NB4 (cell line): Measurements from ENCODE around the gene MAK.

Experiments used
- DNase-seq: peaks from one replicate; pipeline ENCODE4 v3.0.0; 2010; ENCODE audit warnings: low read depth
- H3K4me3 ChIP-seq: one replicate; pipeline ENCODE4 v1.5.1; 2011; ENCODE audit warnings: mild to moderate bottlenecking, low read depth, low read length, moderate library complexity
- CTCF ChIP-seq: IDR thresholded peaks from one replicate; pipeline ENCODE4 v1.5.1; 2012; ENCODE audit warnings: low read depth, low read length
- MAX ChIP-seq: IDR thresholded peaks from 2 replicates; pipeline ENCODE4 v1.6.1; 2011; ENCODE audit warnings: low read depth, low read length
- MYC ChIP-seq: IDR thresholded peaks from 2 replicates; pipeline ENCODE4 v1.6.1; 2011; ENCODE audit warnings: low read depth, low read length
- POLR2A ChIP-seq: IDR thresholded peaks from 2 replicates; pipeline ENCODE4 v1.6.1; 2011; ENCODE audit warnings: mild to moderate bottlenecking; ENCODE audit not compliant: insufficient read length; ENCODE audit errors: extremely low read depth

Gene MAK

GRCh38 chr6:10847684-10848083 is 9.3 kb upstream of the MAK start:
- DNase-seq: peak; percentile 29
- H3K4me3 ChIP-seq: no peak overlapping the region
- TF ChIP-seq POLR2A (no peak), CTCF (peak; percentile 14)

GRCh38 chr6:10843554-10843953 is 5.2 kb upstream of the MAK start:
- TF ChIP-seq CTCF: no peak
- no peak for TF ChIP-seq POLR2A
- no peak for TF ChIP-seq MYC
- TF ChIP-seq MAX: no peak
- no peak for DNase-seq
- no peak overlapping the region for H3K4me3 ChIP-seq

- TF ChIP-seq MYC (no peak), POLR2A (no peak), MAX (no peak), CTCF (no peak)
- no peak for DNase-seq
- peak overlapping the region; percentile 74 for H3K4me3 ChIP-seq
Measured at GRCh38 chr6:10838794-10839333, 525 bp upstream of the MAK start.

- H3K4me3 ChIP-seq: peak overlapping the region; percentile 74
- peak; percentile 63 for DNase-seq
- TF ChIP-seq MYC: no peak
- peak; percentile 43; the same call in 1 of the 2 replicates for TF ChIP-seq MAX
- no peak for TF ChIP-seq POLR2A
- no peak for TF ChIP-seq CTCF
Measured at GRCh38 chr6:10837622-10837994, 731 bp downstream of the MAK start.

GRCh38 chr6:10837009-10837621 is 1.2 kb downstream of the MAK start:
- no peak for TF ChIP-seq MYC
- no peak for TF ChIP-seq POLR2A
- no peak for TF ChIP-seq CTCF
- TF ChIP-seq MAX: no peak
- peak; percentile 53 for DNase-seq
- H3K4me3 ChIP-seq: peak overlapping the region; percentile 74
